Left ventricle myocardium inferior (tissue), 1 donor: ENCODE data around the gene PLCH1. TPM values are rescaled to one million over a fixed set of nuclear protein-coding genes. Genes with fewer than 3 reads are reported as not detected.

Experiments
- DNase-seq: peaks from one replicate; pipeline ENCODE4 v3.0.0-alpha.2; 2020
- H3K27ac ChIP-seq: fragments of 200-600 bp; replicated peaks from 2 replicates; pipeline ENCODE4 v1.8.0; 2021
- H3K27me3 ChIP-seq: fragments of 200-600 bp; 2 replicates; pipeline ENCODE4 v1.8.0; 2021; ENCODE audit warnings: low read depth
- H3K36me3 ChIP-seq: fragments of 200-600 bp; 2 replicates; pipeline ENCODE4 v1.8.0; 2021
- H3K4me1 ChIP-seq: fragments of 200-600 bp; 2 replicates; pipeline ENCODE4 v1.8.0; 2021
- H3K4me3 ChIP-seq: fragments of 200-600 bp; 2 replicates; pipeline ENCODE4 v1.8.0; 2021; ENCODE audit warnings: mild to moderate bottlenecking, moderate library complexity
- H3K9me3 ChIP-seq: fragments of 200-600 bp; replicated peaks from 2 replicates; pipeline ENCODE4 v1.8.0; 2021
- intact Hi-C: fragments of 100-400 bp; cut with micrococcal nuclease; formaldehyde crosslinking; loops from one replicate; pipeline ENCODE4 v1.11.0; 2022
- total RNA-seq: library from RNA; stranded (reverse); fragmentation: NEBNext Ultra II Directional; extraction: Animal tissue kit (Norgen Biotek cat#: 25700); gene quantifications from one replicate; pipeline ENCODE4 v1.2.1, GENCODE V29; 2021
- TF ChIP-seq, protein P1 (sequence below): fragments of 200-600 bp; IDR thresholded peaks from 2 replicates; pipeline ENCODE4 v1.8.0; 2021; ENCODE audit warnings: antibody characterized with exemption, mild to moderate bottlenecking, borderline replicate concordance
- donor health status: DM: no; HTN: yes; CAD: no; lungs with severe emphysema.

PLCH1 gene
- total RNA-seq, 1 donor from 2014 or later, result 0.85 TPM

DNA sequence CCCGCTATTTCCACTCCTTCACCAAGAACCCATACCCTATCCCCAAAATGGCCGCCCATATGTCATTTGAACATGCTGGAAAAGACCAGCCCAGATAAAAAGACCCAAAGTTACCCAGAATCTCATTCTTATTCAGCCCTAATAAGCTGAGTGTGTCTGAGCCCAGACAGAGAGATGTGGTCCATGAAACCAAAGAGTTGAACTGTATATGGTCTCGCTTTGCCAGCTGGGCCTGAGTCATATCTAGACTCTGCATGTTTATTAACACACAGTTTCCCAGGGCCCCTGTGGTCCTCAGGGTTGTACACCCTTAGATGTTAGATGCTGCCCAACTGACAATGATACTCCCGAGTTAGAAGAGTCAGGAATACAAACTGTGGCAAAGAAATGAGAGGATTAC is 249.5 kb downstream of the PLCH1 start:
- intact Hi-C loops, result no loop called here
- Histone ChIP-seq H3K27ac (no peak overlapping the region), H3K4me3 (no peak overlapping the region), H3K36me3 (no peaks in the 10 kb centered on the region), H3K4me1 (no peaks in the 10 kb centered on the region), H3K27me3 (no peaks in the 10 kb centered on the region), H3K9me3 (no peaks in the 10 kb centered on the region)
- TF ChIP-seq, protein P1, sequence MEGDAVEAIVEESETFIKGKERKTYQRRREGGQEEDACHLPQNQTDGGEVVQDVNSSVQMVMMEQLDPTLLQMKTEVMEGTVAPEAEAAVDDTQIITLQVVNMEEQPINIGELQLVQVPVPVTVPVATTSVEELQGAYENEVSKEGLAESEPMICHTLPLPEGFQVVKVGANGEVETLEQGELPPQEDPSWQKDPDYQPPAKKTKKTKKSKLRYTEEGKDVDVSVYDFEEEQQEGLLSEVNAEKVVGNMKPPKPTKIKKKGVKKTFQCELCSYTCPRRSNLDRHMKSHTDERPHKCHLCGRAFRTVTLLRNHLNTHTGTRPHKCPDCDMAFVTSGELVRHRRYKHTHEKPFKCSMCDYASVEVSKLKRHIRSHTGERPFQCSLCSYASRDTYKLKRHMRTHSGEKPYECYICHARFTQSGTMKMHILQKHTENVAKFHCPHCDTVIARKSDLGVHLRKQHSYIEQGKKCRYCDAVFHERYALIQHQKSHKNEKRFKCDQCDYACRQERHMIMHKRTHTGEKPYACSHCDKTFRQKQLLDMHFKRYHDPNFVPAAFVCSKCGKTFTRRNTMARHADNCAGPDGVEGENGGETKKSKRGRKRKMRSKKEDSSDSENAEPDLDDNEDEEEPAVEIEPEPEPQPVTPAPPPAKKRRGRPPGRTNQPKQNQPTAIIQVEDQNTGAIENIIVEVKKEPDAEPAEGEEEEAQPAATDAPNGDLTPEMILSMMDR, result no peak
- DNase-seq, result no peak

DNA sequence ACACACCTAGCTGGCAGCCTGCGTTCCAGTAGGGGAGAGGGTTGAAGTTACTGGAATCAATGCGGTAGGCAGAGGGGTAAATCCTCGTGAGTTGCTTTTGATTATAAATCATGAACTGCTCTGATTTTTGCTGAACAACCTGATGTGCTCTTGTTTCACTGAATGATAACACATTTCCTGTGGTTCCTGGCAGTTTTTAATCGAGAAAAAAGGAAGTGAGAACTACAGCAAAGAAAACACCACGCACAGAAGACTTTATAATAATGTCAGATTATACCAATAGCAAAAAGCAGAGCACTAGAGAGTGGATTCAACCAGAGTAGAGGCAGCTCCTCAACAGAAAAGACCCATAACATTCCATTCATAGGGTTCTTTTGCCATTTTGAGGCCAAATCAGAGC is 250.5 kb downstream of the PLCH1 start:
- intact Hi-C loops, result no loop called here
- DNase-seq, result no peak
- TF ChIP-seq, protein P1, result no peak
- Histone ChIP-seq H3K4me1 (no peaks in the 10 kb centered on the region), H3K4me3 (no peak overlapping the region), H3K27me3 (no peaks in the 10 kb centered on the region), H3K36me3 (no peaks in the 10 kb centered on the region), H3K9me3 (no peaks in the 10 kb centered on the region), H3K27ac (no peak overlapping the region)

DNA sequence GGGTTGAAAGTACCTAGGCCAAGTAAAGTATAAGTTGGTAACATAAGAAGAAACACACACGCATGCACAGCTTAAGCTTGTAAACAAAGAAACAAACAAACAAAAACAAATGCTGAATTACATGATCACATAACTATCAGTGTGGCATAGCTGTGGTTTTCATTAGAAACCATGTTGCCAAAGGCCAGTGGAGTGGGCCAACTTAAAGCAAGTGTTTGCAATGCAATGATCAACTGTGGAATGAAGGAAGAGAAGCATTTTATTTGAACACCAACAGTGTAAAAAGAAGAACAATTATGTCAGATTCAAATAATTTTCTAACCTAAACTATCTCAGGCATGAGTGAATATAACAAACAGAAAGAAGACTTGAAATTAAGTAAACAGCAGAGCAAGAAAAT is 252.0 kb downstream of the PLCH1 start:
- no peaks in the 10 kb centered on the region for H3K27me3 ChIP-seq
- intact Hi-C loops, result no loop called here
- H3K27ac ChIP-seq, result no peak overlapping the region
- no peaks in the 10 kb centered on the region for H3K36me3 ChIP-seq
- no peak for DNase-seq
- H3K9me3 ChIP-seq, result no peaks in the 10 kb centered on the region
- no peak overlapping the region for H3K4me3 ChIP-seq
- no peaks in the 10 kb centered on the region for H3K4me1 ChIP-seq
- TF ChIP-seq, protein P1, result no peak

DNA sequence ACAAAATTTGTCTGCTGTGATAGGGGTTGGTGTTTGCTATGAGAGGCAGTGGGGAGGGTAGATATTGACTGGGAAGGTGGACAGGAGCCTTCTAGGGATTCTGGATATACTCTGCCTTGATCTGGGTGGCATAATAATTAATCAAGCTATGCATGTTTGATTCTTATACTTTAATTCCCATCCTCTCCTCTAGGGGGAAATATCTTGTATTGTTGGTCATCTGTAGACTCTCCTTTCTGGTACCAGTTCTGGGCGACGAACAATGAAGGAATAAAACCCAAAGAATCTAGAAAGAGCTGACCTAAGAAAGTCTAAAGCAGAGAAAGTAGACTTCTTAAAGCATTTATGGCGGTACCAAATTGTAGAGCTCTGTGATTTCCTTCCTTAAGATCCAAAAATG is 253.2 kb downstream of the PLCH1 start:
- H3K27me3 ChIP-seq, result no peaks in the 10 kb centered on the region
- H3K4me1 ChIP-seq, result no peaks in the 10 kb centered on the region
- no peak overlapping the region for H3K27ac ChIP-seq
- no peaks in the 10 kb centered on the region for H3K9me3 ChIP-seq
- no peak overlapping the region for H3K4me3 ChIP-seq
- H3K36me3 ChIP-seq, result no peaks in the 10 kb centered on the region
- TF ChIP-seq, protein P1, result no peak
- no peak for DNase-seq
- intact Hi-C loops, result no loop called here

DNA sequence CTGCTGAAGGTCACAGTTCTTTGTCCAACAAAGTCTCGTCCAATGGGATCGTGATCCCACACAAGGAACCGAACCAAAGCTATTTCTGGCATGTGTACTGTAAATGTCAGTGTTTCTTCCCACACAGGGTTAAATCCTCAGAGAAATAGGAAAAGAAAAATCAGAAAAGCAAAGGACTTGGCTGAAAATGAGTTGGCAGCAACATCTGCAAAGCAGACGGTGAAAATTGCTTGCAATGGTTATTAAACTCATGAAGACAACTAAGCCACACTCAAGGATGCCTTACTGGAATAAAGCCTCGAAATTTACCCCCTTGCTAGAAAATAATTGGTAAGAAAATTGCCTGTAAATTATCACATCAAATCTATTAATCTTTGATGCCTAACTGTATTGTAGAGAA is 256.2 kb downstream of the PLCH1 start:
- no peak for DNase-seq
- Histone ChIP-seq H3K27me3 (no peaks in the 10 kb centered on the region), H3K4me3 (no peak overlapping the region), H3K36me3 (no peaks in the 10 kb centered on the region), H3K27ac (no peak overlapping the region), H3K4me1 (no peaks in the 10 kb centered on the region), H3K9me3 (no peaks in the 10 kb centered on the region)
- TF ChIP-seq, protein P1, result no peak
- intact Hi-C loops, result no loop called here

DNA sequence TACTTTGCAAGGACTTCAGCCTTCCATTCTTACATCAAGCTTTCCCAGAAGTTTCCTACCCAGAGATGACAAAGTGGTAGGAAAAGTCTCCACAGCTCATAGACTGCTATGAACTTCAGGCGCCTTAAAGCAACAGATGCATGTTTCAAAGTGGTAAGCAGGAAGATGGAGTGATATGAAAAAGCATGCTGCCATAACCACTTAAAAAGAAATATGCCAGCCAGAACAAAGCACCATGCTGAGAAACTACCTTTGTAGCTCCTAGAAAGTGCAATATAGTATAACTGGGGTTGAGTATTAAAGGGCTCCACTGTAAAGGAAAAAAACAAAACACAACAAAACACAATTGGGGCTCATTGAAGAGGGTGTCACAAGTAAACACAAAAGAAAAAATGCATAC is 259.0 kb downstream of the PLCH1 start:
- Histone ChIP-seq H3K4me3 (no peak overlapping the region), H3K27ac (no peak overlapping the region), H3K9me3 (no peaks in the 10 kb centered on the region), H3K27me3 (no peaks in the 10 kb centered on the region), H3K36me3 (no peaks in the 10 kb centered on the region), H3K4me1 (no peaks in the 10 kb centered on the region)
- TF ChIP-seq, protein P1, result no peak
- DNase-seq, result no peak
- intact Hi-C loops, result no loop called here
